ENCODE data around the gene ZG16. TPM values are rescaled to one million over a fixed set of nuclear protein-coding genes. Genes with fewer than 3 reads are reported as not detected.
"Not testable (repeated sequence)": the region's sequence is repeated elsewhere in the genome, so short reads cannot be mapped to it uniquely, and the experiment has no call there.

The ZG16 gene
- total RNA-seq, 6 experiments from 2014 or later, result 0.06 to 3.1 (median 1.1) TPM

DNA sequence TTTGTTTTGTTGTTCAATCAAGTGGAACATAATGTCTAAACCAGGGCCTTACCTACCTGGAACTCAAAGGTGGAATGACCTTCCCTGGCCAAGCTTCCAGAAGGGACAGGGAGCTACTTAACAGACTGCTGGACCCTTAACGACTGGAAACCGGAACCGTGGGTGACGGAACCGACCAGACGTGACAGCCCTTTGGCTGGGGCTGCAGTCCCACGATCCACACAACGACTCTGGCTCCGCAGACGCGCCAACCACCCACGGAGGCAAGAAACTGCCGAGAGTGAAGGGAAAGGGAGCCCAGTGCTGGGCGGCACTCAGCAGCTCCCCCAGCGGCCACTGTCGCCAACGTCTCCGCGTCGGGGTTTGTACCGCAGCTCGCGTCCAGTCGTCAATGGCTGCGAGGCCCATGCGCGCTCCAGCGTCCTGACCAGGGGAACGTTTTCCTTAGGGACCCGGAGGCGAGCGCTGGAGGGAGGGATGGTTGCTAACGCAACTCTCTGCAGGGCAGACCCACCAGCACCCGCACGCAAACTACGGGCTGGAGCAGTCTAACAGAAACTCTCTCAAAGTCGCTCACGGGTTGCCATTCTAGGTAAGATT, 6.9 kb downstream of the ZG16 start:
- 13% methylated on average over 14 of the region's 38 CpGs for WGBS (ENCODE audit: insufficient coverage, low coverage, low lambda C conversion rate, missing lambda C conversion rate)
- no peaks in the 10 kb centered on the region for H3K36me3 ChIP-seq
- peak overlapping the region in 1 of 3 donors; percentile 33 for H3K4me3 ChIP-seq
- ATAC-seq, result peak; percentile 94 to 97 (median 95)
- no peaks in the 10 kb centered on the region for H3K9me3 ChIP-seq
- peaks cover 0 to 6% (median 0%) of the 10 kb centered on the region in 4 donors for H3K4me1 ChIP-seq
- H3K27me3 ChIP-seq, result no peaks in the 10 kb centered on the region
- peak overlapping the region in 1 of 3 donors; percentile 5 for H3K27ac ChIP-seq
- intact Hi-C loops (cut with DNase I), result no loop called here
- peak; percentile 76 to 83 (median 78) for DNase-seq
- TF ChIP-seq POLR2A (IDR thresholded peaks at IDR 0.05) (no peak), CTCF (IDR thresholded peaks at IDR 0.05) (peak; percentile 65 to 87 (median 82))

DNA sequence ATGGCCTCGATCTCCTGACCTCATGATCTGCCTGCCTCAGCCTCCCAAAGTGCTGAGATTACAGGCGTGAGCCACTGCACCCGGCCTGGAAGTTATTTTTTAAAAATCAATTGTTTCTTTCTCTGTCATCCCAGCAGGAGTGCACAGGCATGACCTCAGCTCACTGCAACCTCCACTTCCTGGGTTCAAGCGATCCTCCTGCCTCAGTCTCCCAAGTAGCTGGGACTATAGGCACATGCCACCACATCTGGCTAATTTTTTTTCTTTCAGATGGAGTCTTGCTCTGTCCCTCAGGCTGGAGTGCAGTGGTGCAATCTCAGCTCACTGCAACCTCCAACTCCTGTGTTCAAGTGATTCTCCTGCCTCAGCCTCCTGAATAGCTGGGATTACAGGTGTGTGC, 9.1 kb downstream of the ZG16 start:
- H3K4me1 ChIP-seq, result peaks cover 0 to 15% (median 4%) of the 10 kb centered on the region in 4 donors
- 78% methylated on average over 4 of the region's 4 CpGs for WGBS (ENCODE audit: insufficient coverage, low coverage, low lambda C conversion rate, missing lambda C conversion rate)
- ATAC-seq; H3K9me3 ChIP-seq; H3K27me3 ChIP-seq; H3K27ac ChIP-seq; intact Hi-C loops (cut with DNase I); H3K36me3 ChIP-seq; DNase-seq; H3K4me3 ChIP-seq: not testable (repeated sequence)

DNA sequence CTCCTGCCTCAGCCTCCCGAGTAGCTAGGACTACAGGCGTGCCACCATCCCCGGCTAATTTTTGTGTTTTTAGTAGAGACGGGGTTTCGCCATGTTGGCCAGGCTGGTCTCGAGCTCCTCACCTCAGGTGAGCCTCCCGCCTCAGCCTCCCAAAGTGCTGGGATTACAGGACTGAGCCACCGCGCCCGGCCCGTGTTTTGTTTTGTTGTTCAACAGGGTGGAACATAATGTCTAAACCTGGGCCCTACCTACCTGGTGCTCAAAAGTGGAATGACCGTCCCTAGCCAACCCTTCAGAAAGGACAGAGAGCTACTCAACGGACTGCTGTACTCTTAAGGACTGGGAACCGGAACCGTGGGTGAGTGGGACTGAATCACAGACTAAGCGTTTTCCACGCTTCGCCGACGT, 11.7 kb downstream of the ZG16 start:
- Histone ChIP-seq H3K9me3 (no peaks in the 10 kb centered on the region), H3K4me1 (peaks cover 0 to 15% (median 4%) of the 10 kb centered on the region in 4 donors), H3K27me3 (no peaks in the 10 kb centered on the region), H3K27ac (peak overlapping the region; percentile 75 to 89 (median 85)), H3K4me3 (peak overlapping the region; percentile 83 to 93 (median 90)), H3K36me3 (no peaks in the 10 kb centered on the region)
- ATAC-seq, result peak; percentile 12 to 35 (median 20)
- TF ChIP-seq POLR2A (IDR thresholded peaks at IDR 0.05) (no peak), CTCF (IDR thresholded peaks at IDR 0.05) (no peak)
- WGBS (ENCODE audit: insufficient coverage, low coverage, low lambda C conversion rate, missing lambda C conversion rate), result 42% methylated on average over 13 of the region's 20 CpGs
- intact Hi-C loops (cut with DNase I), result no loop called here
- peak in 1 of 3 donors; percentile 51 for DNase-seq

- peak; percentile 97 to 98 (median 98) for ATAC-seq
- Histone ChIP-seq H3K4me1 (peaks cover 0 to 15% (median 4%) of the 10 kb centered on the region in 4 donors), H3K4me3 (peak within 1 kb of the TSS; percentile 83 to 93 (median 90)), H3K36me3 (no peaks in the 10 kb centered on the region), H3K27ac (peak within 1 kb of the TSS; percentile 75 to 89 (median 85)), H3K27me3 (no peaks in the 10 kb centered on the region), H3K9me3 (no peaks in the 10 kb centered on the region)
- DNase-seq, result peak; percentile 99 to 100 (median 99)
- TF ChIP-seq CTCF (IDR thresholded peaks at IDR 0.05), result peak; percentile 75 to 77 (median 76)
- peak; percentile 82 for TF ChIP-seq POLR2A (IDR thresholded peaks at IDR 0.05)
- intact Hi-C loops (cut with DNase I), result no loop called here
- 0% methylated on average over 33 of the region's 67 CpGs for WGBS (ENCODE audit: insufficient coverage, low coverage, low lambda C conversion rate, missing lambda C conversion rate)
Observed at GRCh38 chr16:29790183-29790948, 12.3 kb downstream of the ZG16 start, which contains the start of gene KIF22. Gene KIF22 (plus strand): TSS chr16:29790751. CDS start chr16:29790760, 9 bp downstream.

Data from right lobe of liver (tissue), 6 donors.